Fibroblast of skin of right biceps (primary cell): ENCODE data around the gene MYF6.
A peak's percentile ranks its signal among the peaks of the same experiment; 100 is the strongest.

Experiments used
- DNase-seq: peaks from one replicate; pipeline ENCODE4 v3.0.0-alpha.2; 2013

Gene MYF6

GRCh38 chr12:80708259-80708974 is 983 bp downstream of the MYF6 start:
- DNase-seq: peak; percentile 14

GRCh38 chr12:80708975-80709328 is 1.5 kb downstream of the MYF6 start:
- DNase-seq: no peak

- DNase-seq: peak; percentile 6
These were observed 2.6 kb downstream of the MYF6 start for GRCh38 chr12:80709811-80710726.

- no peak for DNase-seq
These were observed 3.5 kb downstream of the MYF6 start for GRCh38 chr12:80710727-80711449.

GRCh38 chr12:80711866-80712265 is 4.4 kb downstream of the MYF6 start:
- DNase-seq: no peak

GRCh38 chr12:80712866-80713265 is 5.4 kb downstream of the MYF6 start:
- DNase-seq: no peak

GRCh38 chr12:80713419-80713818 is 6.0 kb downstream of the MYF6 start:
- no peak for DNase-seq

- DNase-seq: peak; percentile 22
These were observed 6.6 kb downstream of the MYF6 start for GRCh38 chr12:80714055-80714454.

GRCh38 chr12:80714846-80715245 is 7.4 kb downstream of the MYF6 start:
- no peak for DNase-seq

- no peak for DNase-seq
These were observed 8.3 kb downstream of the MYF6 start for GRCh38 chr12:80715713-80716249.

GRCh38 chr12:80716696-80717469 is 9.4 kb downstream of the MYF6 start, which contains the start of gene MYF5:
Gene MYF5 (plus strand): TSS chr12:80716912. CDS start chr12:80717064, 152 bp downstream.
- no peak for DNase-seq

GRCh38 chr12:80717856-80718255 is 10.4 kb downstream of the MYF6 start:
- DNase-seq: no peak

GRCh38 chr12:80720516-80720915 is 13.1 kb downstream of the MYF6 start:
- DNase-seq: no peak

- no peak for DNase-seq
These were observed 13.9 kb downstream of the MYF6 start for GRCh38 chr12:80721326-80721725.

GRCh38 chr12:80745851-80746505 is 38.5 kb downstream of the MYF6 start:
- no peak for DNase-seq

GRCh38 chr12:80747800-80748199 is 40.4 kb downstream of the MYF6 start:
- no peak for DNase-seq

- DNase-seq: no peak
These were observed 42.0 kb downstream of the MYF6 start for GRCh38 chr12:80749456-80749855.

- DNase-seq: peak; percentile 38
These were observed 45.0 kb downstream of the MYF6 start for GRCh38 chr12:80752464-80752863.

- no peak for DNase-seq
These were observed 46.8 kb downstream of the MYF6 start for GRCh38 chr12:80754274-80754673.

- peak; percentile 65 for DNase-seq
These were observed 49.4 kb downstream of the MYF6 start for GRCh38 chr12:80756875-80757274.
